Liver (tissue), 9 donors: ENCODE data around the gene BICDL1. TPM values are rescaled to one million over a fixed set of nuclear protein-coding genes. Genes with fewer than 3 reads are reported as not detected.

Source experiments
- DNase-seq: peaks from one replicate; pipeline ENCODE4 v3.0.0-alpha.2; 2017; ENCODE audit warnings: low spot score
- H3K27ac ChIP-seq, 2 donors: one replicate each; pipeline ENCODE4 v1.7.0; 2013; ENCODE audit warnings: inconsistent platforms in 2 of 2, low read length in 2 of 2, control low read depth in 1 of 2, low read depth in 1 of 2, mild to moderate bottlenecking in 1 of 2
- H3K27me3 ChIP-seq, 4 donors: one replicate each; pipeline versions ENCODE4 v1.6.1 to v1.7.0; 2013; ENCODE audit warnings: low read length in 3 of 4, inconsistent platforms in 1 of 4, mild to moderate bottlenecking in 1 of 4, moderate library complexity in 1 of 4; ENCODE audit not compliant: control insufficient read depth in 4 of 4, insufficient read depth in 4 of 4
- H3K36me3 ChIP-seq, 4 donors: one replicate each; pipeline versions ENCODE4 v1.6.1 to v1.7.0; 2013; ENCODE audit warnings: low read length in 3 of 4, mild to moderate bottlenecking in 3 of 4, low read depth in 1 of 4, moderate library complexity in 1 of 4; ENCODE audit not compliant: control insufficient read depth in 4 of 4, insufficient read depth in 3 of 4
- H3K4me1 ChIP-seq, 4 donors: one replicate each; pipeline versions ENCODE4 v1.6.1 to v1.7.0; 2013; ENCODE audit warnings: low read length in 3 of 4, mild to moderate bottlenecking in 3 of 4, moderate library complexity in 1 of 4; ENCODE audit not compliant: control insufficient read depth in 4 of 4, insufficient read depth in 4 of 4
- H3K4me3 ChIP-seq, 3 donors: one replicate each; pipeline versions ENCODE4 v1.6.1 to v1.7.0; 2013; ENCODE audit warnings: low read length in 3 of 3, control low read depth in 1 of 3, low read depth in 1 of 3, mild to moderate bottlenecking in 1 of 3
- H3K9ac ChIP-seq, 2 donors: one replicate each; pipeline ENCODE4 v1.7.0; 2013; ENCODE audit warnings: low read length in 2 of 2, mild to moderate bottlenecking in 2 of 2, moderate library complexity in 2 of 2, control low read depth in 1 of 2, low read depth in 1 of 2
- H3K9me3 ChIP-seq, 4 donors: one replicate each; pipeline versions ENCODE4 v1.6.1 to v1.7.0; 2013; ENCODE audit warnings: low read length in 3 of 4; ENCODE audit not compliant: control insufficient read depth in 4 of 4
- CTCF ChIP-seq: fragments of 150-350 bp; IDR thresholded peaks from 2 replicates; pipeline ENCODE4 v1.5.1; 2017; ENCODE audit warnings: improper control_type of control experiment, low read depth, low read length; ENCODE audit not compliant: missing input control
- EGR1 ChIP-seq, 2 donors: IDR thresholded peaks; 2 replicates each; pipeline ENCODE4 v1.6.1; 2016 to 2018; ENCODE audit warnings: antibody characterized with exemption in 2 of 2, low read depth in 2 of 2
- FOXA1 ChIP-seq: IDR thresholded peaks from 2 replicates; pipeline ENCODE4 v1.6.1; 2016; ENCODE audit warnings: antibody characterized with exemption
- FOXA2 ChIP-seq: IDR thresholded peaks from 2 replicates; pipeline ENCODE4 v1.6.1; 2016; ENCODE audit warnings: antibody characterized with exemption
- GABPA ChIP-seq, 2 donors: IDR thresholded peaks in 1 of 2; conservative IDR thresholded peaks in 1 of 2; 2 replicates each; pipeline ENCODE4 v1.6.1; 2016; ENCODE audit warnings: antibody characterized with exemption in 2 of 2, mild to moderate bottlenecking in 1 of 2, moderate library complexity in 1 of 2
- HNF4A ChIP-seq, 2 donors: conservative IDR thresholded peaks; 2 replicates each; pipeline ENCODE4 v1.6.1; 2016; ENCODE audit warnings: antibody characterized with exemption in 2 of 2, mild to moderate bottlenecking in 2 of 2
- JUND ChIP-seq, 2 donors: IDR thresholded peaks; 2 replicates each; pipeline ENCODE4 v1.6.1; 2016; ENCODE audit warnings: antibody characterized with exemption in 2 of 2
- MAX ChIP-seq: IDR thresholded peaks from 2 replicates; pipeline ENCODE4 v1.6.1; 2016; ENCODE audit warnings: antibody characterized with exemption
- NR2F2 ChIP-seq: IDR thresholded peaks from 2 replicates; pipeline ENCODE4 v1.6.1; 2016; ENCODE audit warnings: antibody characterized with exemption
- RAD21 ChIP-seq, 2 donors: IDR thresholded peaks; 2 replicates each; pipeline ENCODE4 v1.6.1; 2016; ENCODE audit warnings: antibody characterized with exemption in 2 of 2, mild to moderate bottlenecking in 2 of 2
- YY1 ChIP-seq: IDR thresholded peaks from 2 replicates; pipeline ENCODE4 v1.6.1; 2016; ENCODE audit warnings: antibody characterized with exemption, mild to moderate bottlenecking
- WGBS: extraction: QIAGEN DNeasy Blood & Tissue Kit; methylation state at CpG from one replicate; pipeline ENCODE4 v1.1.7; 2013; 5-methylcytosine and 5-hydroxymethylcytosine counted together
- polyA plus RNA-seq, 2 donors: library from polyadenylated mRNA; stranded (reverse) in 1 of 2; unstranded in 1 of 2; fragments of 200-250 nt in 1 of 2; fragments of >200 nt in 1 of 2; fragmentation: Nextera tagmentation in 1 of 2; extraction: Ambion mirVana in 1 of 2; gene quantifications; one replicate each; pipeline versions ENCODE4 v1.2.1 to v1.2.3, GENCODE V29; 2013 to 2015
- total RNA-seq, 2 donors: library from RNA; depleted of rRNA; stranded (reverse); fragments of >200 nt; gene quantifications; one replicate each; pipeline ENCODE4 v1.2.3, GENCODE V29; 2014
- TF ChIP-seq, protein P1 (sequence below): IDR thresholded peaks from 2 replicates; pipeline ENCODE4 v1.6.1; 2016; ENCODE audit warnings: antibody characterized with exemption, mild to moderate bottlenecking
- donor health status: healthy.
- donor health status: healthy.
- donor health status: healthy.
- donor health status: healthy.
- donor health status: healthy.

Gene BICDL1
- total and polyA plus RNA-seq, 4 donors, result 0.65 to 3.8 (median 2.3) TPM

DNA sequence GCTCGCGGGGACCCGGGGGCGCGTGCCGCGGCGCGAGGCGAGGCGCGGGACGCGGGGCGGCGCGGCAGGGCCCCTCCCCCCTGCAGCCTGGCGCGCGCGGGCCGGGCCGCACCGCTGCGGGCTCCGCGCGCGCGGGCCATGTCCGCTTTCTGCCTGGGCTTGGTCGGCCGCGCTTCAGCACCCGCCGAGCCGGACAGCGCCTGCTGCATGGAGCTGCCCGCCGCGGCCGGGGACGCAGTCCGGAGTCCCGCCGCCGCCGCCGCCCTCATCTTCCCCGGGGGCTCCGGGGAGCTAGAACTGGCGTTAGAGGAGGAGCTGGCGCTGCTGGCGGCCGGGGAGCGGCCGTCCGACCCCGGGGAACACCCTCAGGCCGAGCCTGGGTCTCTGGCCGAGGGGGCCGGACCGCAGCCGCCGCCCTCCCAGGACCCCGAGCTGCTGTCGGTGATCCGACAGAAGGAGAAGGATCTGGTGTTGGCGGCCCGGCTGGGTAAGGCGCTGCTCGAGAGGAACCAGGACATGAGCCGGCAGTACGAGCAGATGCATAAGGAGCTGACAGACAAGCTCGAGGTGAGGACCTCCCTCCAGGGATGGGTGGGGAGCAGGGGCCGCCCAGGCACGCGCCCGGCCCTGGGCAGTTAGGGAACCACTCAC is 820 bp downstream of the BICDL1 start:
- H3K36me3 ChIP-seq, result no peaks in the 10 kb centered on the region
- peak overlapping the region in 2 of 3 donors; percentile 48 to 89 for H3K4me3 ChIP-seq
- TF ChIP-seq CTCF, result no peak
- TF ChIP-seq GABPA (IDR thresholded peaks at IDR 0.05 in 1 of 2, conservative IDR thresholded peaks at IDR 0.05 in 1 of 2), result no peak
- TF ChIP-seq, protein P1, sequence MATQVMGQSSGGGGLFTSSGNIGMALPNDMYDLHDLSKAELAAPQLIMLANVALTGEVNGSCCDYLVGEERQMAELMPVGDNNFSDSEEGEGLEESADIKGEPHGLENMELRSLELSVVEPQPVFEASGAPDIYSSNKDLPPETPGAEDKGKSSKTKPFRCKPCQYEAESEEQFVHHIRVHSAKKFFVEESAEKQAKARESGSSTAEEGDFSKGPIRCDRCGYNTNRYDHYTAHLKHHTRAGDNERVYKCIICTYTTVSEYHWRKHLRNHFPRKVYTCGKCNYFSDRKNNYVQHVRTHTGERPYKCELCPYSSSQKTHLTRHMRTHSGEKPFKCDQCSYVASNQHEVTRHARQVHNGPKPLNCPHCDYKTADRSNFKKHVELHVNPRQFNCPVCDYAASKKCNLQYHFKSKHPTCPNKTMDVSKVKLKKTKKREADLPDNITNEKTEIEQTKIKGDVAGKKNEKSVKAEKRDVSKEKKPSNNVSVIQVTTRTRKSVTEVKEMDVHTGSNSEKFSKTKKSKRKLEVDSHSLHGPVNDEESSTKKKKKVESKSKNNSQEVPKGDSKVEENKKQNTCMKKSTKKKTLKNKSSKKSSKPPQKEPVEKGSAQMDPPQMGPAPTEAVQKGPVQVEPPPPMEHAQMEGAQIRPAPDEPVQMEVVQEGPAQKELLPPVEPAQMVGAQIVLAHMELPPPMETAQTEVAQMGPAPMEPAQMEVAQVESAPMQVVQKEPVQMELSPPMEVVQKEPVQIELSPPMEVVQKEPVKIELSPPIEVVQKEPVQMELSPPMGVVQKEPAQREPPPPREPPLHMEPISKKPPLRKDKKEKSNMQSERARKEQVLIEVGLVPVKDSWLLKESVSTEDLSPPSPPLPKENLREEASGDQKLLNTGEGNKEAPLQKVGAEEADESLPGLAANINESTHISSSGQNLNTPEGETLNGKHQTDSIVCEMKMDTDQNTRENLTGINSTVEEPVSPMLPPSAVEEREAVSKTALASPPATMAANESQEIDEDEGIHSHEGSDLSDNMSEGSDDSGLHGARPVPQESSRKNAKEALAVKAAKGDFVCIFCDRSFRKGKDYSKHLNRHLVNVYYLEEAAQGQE, result peak; percentile 98
- no peak for TF ChIP-seq FOXA1
- TF ChIP-seq RAD21 (IDR thresholded peaks at IDR 0.05), result peak in 1 of 2 donors; percentile 11
- DNase-seq, result peak; percentile 76
- H3K9ac ChIP-seq, result no peak overlapping the region
- WGBS, result 2% methylated on average over 79 of the region's 79 CpGs
- no peak overlapping the region for H3K27ac ChIP-seq
- peaks cover 10 to 20% (median 15%) of the 10 kb centered on the region in 4 donors for H3K4me1 ChIP-seq
- H3K9me3 ChIP-seq, result no peaks in the 10 kb centered on the region
- H3K27me3 ChIP-seq, result peaks cover 0 to 4% (median 0%) of the 10 kb centered on the region in 4 donors

- no peak overlapping the region for H3K9ac ChIP-seq
- H3K36me3 ChIP-seq, result no peaks in the 10 kb centered on the region
- 46% methylated on average over 12 of the region's 12 CpGs for WGBS
- no peak for TF ChIP-seq YY1
- no peak for TF ChIP-seq JUND (IDR thresholded peaks at IDR 0.05)
- no peak for TF ChIP-seq FOXA2
- TF ChIP-seq CTCF, result no peak
- no peak for TF ChIP-seq RAD21 (IDR thresholded peaks at IDR 0.05)
- TF ChIP-seq MAX, result no peak
- TF ChIP-seq HNF4A (conservative IDR thresholded peaks at IDR 0.05), result no peak
- TF ChIP-seq EGR1 (IDR thresholded peaks at IDR 0.05; ENCODE audit: low read depth in 2 of 2), result no peak
- no peak for TF ChIP-seq NR2F2
- DNase-seq, result no peak
- no peaks in the 10 kb centered on the region for H3K9me3 ChIP-seq
- H3K27me3 ChIP-seq, result peaks cover 0 to 4% (median 0%) of the 10 kb centered on the region in 4 donors
- peaks cover 10 to 20% (median 15%) of the 10 kb centered on the region in 4 donors for H3K4me1 ChIP-seq
- peak overlapping the region in 2 of 3 donors; percentile 48 to 89 for H3K4me3 ChIP-seq
- no peak overlapping the region for H3K27ac ChIP-seq
These were observed 1.4 kb downstream of the BICDL1 start for GRCh38 chr12:119990382-119990874.
